ENCODE results near the gene C17orf113. TPM values are rescaled to one million over a fixed set of nuclear protein-coding genes. Genes with fewer than 3 reads are reported as not detected.
A peak's percentile ranks its signal among the peaks of the same experiment; 100 is the strongest.

Gene C17orf113
- total and polyA plus RNA-seq, 8 donors = 1.2 to 2.2 (median 1.8) TPM

DNA sequence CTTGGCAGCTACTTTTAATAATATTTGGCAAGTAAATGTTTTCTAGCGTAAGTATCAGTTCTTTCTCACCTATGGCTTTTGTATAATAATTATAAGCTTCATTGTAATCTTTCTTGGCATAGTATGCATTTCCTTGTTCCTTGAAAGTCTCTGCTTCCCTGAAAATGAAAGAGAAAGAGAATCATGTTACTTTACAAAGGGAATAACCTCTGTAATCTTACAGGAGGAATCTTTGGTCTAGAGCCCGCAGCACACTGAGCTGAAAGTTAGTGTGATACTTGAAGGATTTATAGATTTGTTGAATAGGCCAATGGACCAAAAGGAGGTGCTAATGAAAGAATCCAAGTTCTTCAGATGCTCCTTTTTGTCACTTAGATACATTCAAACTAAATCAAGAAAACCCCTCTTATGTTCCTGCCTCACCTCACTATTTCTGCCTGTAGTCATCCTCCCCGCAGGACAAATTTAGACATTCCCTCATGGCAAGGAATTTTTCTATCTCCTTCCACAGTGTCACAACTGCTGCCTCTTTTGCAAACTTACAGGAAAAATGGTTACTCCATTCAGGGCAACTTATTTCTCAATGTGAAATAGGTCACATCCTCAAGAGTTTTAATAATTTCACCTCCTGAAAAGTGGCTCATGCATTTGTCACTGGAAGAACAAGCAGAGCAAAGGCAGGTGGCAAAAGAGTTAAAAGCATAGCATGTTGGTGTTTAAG is 49.8 kb downstream of the C17orf113 start:
- peaks cover 7 to 34% (median 22%) of the 10 kb centered on the region in 3 donors for H3K36me3 ChIP-seq
- H3K4me1 ChIP-seq = peaks cover 0 to 11% (median 0%) of the 10 kb centered on the region in 3 donors
- 85 to 88% methylated on average over 3 of the region's 3 CpGs for WGBS, 2 donors

DNA sequence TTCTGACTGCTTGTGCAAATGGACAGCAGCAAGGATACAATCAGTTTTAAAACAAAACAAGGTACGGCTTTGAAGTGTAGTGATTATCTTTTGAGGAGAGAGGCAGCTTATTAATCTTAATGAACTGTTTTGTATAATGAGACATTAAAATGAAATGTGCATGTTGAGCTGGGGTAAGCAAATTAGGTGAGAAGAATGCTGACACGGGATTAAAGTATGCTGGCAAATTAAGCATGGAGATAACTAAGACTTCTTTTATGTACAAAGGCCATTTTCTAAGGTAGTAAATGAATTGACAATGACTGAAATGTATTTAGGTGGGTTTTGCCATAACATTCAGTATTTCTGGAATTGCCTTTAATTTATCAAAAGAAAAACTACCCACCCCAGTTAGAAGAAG is 51.9 kb downstream of the C17orf113 start:
- intact Hi-C loops (cut with DNase I) = no loop called here
- Histone ChIP-seq H3K27ac (no peak overlapping the region), H3K4me3 (no peak overlapping the region), H3K36me3 (peaks cover 7 to 50% (median 27%) of the 10 kb centered on the region in 3 donors), H3K4me1 (peaks cover 0 to 6% (median 0%) of the 10 kb centered on the region in 3 donors), H3K27me3 (no peaks in the 10 kb centered on the region), H3K9me3 (no peaks in the 10 kb centered on the region)
- no peak for ATAC-seq
- TF ChIP-seq CTCF (IDR thresholded peaks at IDR 0.05) = no peak
- 30 to 32% methylated on average over 2 of the region's 2 CpGs for WGBS, 2 donors
- no peak for FAIRE-seq
- no peak for DNase-seq

More for the DNA sequence above, 49.8 kb downstream of the C17orf113 start:
- no peaks in the 10 kb centered on the region for H3K9me3 ChIP-seq
- ATAC-seq (peak in 3 of 4 donors; percentile 28 to 57 (median 32)), FAIRE-seq (no peak), DNase-seq (no peak)
- intact Hi-C loops (cut with DNase I) = no loop called here
- no peak overlapping the region for H3K4me3 ChIP-seq
- H3K27ac ChIP-seq = no peak overlapping the region
- TF ChIP-seq CTCF (IDR thresholded peaks at IDR 0.05) = no peak
- H3K27me3 ChIP-seq = no peaks in the 10 kb centered on the region

GRCh38 chr17:41996855-41997164 is 53.6 kb downstream of the C17orf113 start:
- no peaks in the 10 kb centered on the region for H3K4me1 ChIP-seq
- no peak overlapping the region for H3K27ac ChIP-seq
- DNase-seq (no peak), ATAC-seq (no peak), FAIRE-seq (no peak)
- H3K27me3 ChIP-seq = no peaks in the 10 kb centered on the region
- peaks cover 7 to 60% (median 36%) of the 10 kb centered on the region in 3 donors for H3K36me3 ChIP-seq
- H3K9me3 ChIP-seq = no peaks in the 10 kb centered on the region
- intact Hi-C loops (cut with DNase I) = no loop called here
- H3K4me3 ChIP-seq = no peak overlapping the region
- TF ChIP-seq CTCF (IDR thresholded peaks at IDR 0.05) = no peak
- 93% methylated on average over 2 of the region's 2 CpGs for WGBS, 2 donors

GRCh38 chr17:41992576-41992975 is 57.8 kb downstream of the C17orf113 start:
- WGBS, 2 donors = 89 to 91% methylated on average over 3 of the region's 3 CpGs
- intact Hi-C loops (cut with DNase I) = no loop called here
- H3K4me3 ChIP-seq = no peak overlapping the region
- H3K4me1 ChIP-seq = peaks cover 0 to 3% (median 0%) of the 10 kb centered on the region in 3 donors
- no peak for DNase-seq
- H3K9me3 ChIP-seq = no peaks in the 10 kb centered on the region
- H3K27ac ChIP-seq = no peak overlapping the region
- H3K36me3 ChIP-seq = peaks cover 6 to 74% (median 40%) of the 10 kb centered on the region in 3 donors
- FAIRE-seq = no peak
- ATAC-seq = no peak
- H3K27me3 ChIP-seq = no peaks in the 10 kb centered on the region
- no peak for TF ChIP-seq CTCF (IDR thresholded peaks at IDR 0.05)

DNA sequence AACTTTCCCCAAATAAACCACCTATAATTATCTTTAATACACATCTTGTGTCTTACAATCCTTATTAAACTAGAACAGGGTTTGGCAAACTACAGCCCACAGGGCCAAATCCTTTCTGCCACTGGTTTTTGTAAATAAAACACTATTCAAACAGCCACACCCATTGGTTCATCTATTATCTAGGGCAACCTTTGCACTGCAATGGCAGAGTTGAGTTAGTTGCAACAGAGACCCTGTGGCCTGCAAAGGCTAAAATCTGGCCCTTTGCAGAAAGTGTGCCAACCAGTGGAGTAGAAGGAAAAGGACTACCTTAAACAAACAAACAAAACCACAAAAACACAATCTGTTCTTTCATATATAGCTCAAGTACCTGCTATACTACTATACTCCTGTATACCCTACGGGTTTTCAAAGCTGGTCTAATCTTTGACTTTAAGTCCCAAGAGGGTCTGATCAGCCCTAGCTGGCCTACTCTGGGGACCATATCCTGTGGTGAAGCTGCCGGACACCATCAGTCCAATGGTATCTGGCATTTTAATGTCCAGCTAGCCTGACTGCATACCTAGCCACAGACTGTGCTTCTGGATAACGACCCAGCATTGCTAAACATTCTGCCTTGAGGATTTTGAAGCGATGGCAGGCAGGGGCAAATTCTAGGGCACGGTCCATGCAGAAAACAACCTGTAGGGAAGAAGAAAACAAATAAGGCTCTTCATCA is 60.5 kb downstream of the C17orf113 start:
- Histone ChIP-seq H3K27me3 (no peaks in the 10 kb centered on the region), H3K36me3 (peaks cover 4 to 61% (median 26%) of the 10 kb centered on the region in 3 donors), H3K4me3 (no peak overlapping the region), H3K4me1 (peaks cover 0 to 3% (median 0%) of the 10 kb centered on the region in 3 donors), H3K9me3 (no peaks in the 10 kb centered on the region), H3K27ac (no peak overlapping the region)
- FAIRE-seq (no peak), ATAC-seq (peak in 1 of 4 donors; percentile 49), DNase-seq (no peak)
- intact Hi-C loops (cut with DNase I) = no loop called here
- 78 to 89% methylated on average over 5 of the region's 5 CpGs for WGBS, 2 donors
- TF ChIP-seq CTCF (IDR thresholded peaks at IDR 0.05) = no peak
